PFSK-1 (cell line): ENCODE results near the gene CREB3L2.

Experiments used
- FOXP2 ChIP-seq: optimal IDR thresholded peaks from 2 replicates; pipeline ENCODE3; 2011; ENCODE audit warnings: borderline replicate concordance, control low read depth, inconsistent platforms; ENCODE audit not compliant: insufficient read depth; ENCODE audit errors: extremely low read length, extremely low read depth
- POLR2AphosphoS5 ChIP-seq: IDR thresholded peaks from 2 replicates; pipeline ENCODE4 v1.6.1; 2012; ENCODE audit warnings: low read depth, mild to moderate bottlenecking, control low read depth, low read length, moderate library complexity
- SIN3A ChIP-seq: IDR thresholded peaks from 2 replicates; pipeline ENCODE4 v1.6.1; 2012; ENCODE audit warnings: mild to moderate bottlenecking, low read length, moderate library complexity, borderline replicate concordance; ENCODE audit not compliant: insufficient read depth
- TAF1 ChIP-seq: IDR thresholded peaks from 2 replicates; pipeline ENCODE4 v1.6.1; 2012; ENCODE audit warnings: low read length, control low read depth, borderline replicate concordance; ENCODE audit not compliant: insufficient read depth
- TF ChIP-seq, protein P1 (sequence below), 2 experiments: IDR thresholded peaks; 2 replicates each; pipeline versions ENCODE4 v1.6.1 to v1.8.0; 2011 to 2012; ENCODE audit warnings: low read depth in 2 of 2, low read length in 2 of 2, control low read depth in 1 of 2, inconsistent platforms in 1 of 2, mild to moderate bottlenecking in 1 of 2, moderate library complexity in 1 of 2; ENCODE audit not compliant: insufficient read depth in 1 of 2

CREB3L2 gene

DNA sequence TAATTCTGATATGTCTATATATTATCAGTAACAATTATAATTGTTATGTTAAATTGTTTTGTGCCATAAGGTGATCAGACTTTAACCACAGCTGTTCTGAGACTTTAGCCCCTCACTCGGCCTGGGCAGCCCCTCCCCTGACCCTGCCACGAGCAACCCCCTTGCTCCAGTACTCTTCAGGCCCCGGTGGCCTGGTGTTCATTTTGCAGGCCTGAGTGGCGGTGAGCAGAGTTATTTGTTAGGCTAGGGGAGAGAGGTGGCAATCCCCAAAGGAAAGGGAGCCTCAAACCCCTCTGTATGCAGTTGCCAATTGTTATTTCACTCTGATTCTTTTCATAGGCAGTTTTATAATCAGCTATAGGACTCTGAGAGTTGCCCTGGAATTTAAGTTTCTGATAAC, 22.9 kb upstream of the CREB3L2 start:
- no peak for TF ChIP-seq TAF1
- TF ChIP-seq, protein P1, sequence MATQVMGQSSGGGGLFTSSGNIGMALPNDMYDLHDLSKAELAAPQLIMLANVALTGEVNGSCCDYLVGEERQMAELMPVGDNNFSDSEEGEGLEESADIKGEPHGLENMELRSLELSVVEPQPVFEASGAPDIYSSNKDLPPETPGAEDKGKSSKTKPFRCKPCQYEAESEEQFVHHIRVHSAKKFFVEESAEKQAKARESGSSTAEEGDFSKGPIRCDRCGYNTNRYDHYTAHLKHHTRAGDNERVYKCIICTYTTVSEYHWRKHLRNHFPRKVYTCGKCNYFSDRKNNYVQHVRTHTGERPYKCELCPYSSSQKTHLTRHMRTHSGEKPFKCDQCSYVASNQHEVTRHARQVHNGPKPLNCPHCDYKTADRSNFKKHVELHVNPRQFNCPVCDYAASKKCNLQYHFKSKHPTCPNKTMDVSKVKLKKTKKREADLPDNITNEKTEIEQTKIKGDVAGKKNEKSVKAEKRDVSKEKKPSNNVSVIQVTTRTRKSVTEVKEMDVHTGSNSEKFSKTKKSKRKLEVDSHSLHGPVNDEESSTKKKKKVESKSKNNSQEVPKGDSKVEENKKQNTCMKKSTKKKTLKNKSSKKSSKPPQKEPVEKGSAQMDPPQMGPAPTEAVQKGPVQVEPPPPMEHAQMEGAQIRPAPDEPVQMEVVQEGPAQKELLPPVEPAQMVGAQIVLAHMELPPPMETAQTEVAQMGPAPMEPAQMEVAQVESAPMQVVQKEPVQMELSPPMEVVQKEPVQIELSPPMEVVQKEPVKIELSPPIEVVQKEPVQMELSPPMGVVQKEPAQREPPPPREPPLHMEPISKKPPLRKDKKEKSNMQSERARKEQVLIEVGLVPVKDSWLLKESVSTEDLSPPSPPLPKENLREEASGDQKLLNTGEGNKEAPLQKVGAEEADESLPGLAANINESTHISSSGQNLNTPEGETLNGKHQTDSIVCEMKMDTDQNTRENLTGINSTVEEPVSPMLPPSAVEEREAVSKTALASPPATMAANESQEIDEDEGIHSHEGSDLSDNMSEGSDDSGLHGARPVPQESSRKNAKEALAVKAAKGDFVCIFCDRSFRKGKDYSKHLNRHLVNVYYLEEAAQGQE (IDR thresholded peaks at IDR 0.05; ENCODE audit: insufficient read depth in 1 of 2, low read depth in 2 of 2, low read length in 2 of 2): no peak
- TF ChIP-seq SIN3A: no peak
- no peak for TF ChIP-seq POLR2AphosphoS5
- no peak for TF ChIP-seq FOXP2

DNA sequence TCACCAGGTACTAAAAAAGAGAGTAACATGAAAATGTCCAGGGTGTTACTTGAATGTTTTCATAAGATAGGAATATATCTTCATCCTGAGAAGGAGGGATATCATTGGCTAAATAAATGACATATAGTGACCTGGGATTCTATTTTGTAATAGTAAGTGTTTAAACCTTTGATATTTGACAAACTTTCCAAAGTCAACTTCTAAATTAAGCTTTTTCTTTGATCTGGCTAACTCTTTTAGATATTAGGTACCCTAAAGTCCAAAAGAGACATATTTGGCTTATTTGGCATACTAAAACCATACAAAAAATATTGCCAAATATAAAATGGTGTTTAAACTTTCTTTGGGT, 22.4 kb upstream of the CREB3L2 start:
- TF ChIP-seq FOXP2 (no peak), POLR2AphosphoS5 (no peak), SIN3A (no peak), TAF1 (no peak)
- TF ChIP-seq, protein P1 (IDR thresholded peaks at IDR 0.05; ENCODE audit: insufficient read depth in 1 of 2, low read depth in 2 of 2, low read length in 2 of 2): no peak

DNA sequence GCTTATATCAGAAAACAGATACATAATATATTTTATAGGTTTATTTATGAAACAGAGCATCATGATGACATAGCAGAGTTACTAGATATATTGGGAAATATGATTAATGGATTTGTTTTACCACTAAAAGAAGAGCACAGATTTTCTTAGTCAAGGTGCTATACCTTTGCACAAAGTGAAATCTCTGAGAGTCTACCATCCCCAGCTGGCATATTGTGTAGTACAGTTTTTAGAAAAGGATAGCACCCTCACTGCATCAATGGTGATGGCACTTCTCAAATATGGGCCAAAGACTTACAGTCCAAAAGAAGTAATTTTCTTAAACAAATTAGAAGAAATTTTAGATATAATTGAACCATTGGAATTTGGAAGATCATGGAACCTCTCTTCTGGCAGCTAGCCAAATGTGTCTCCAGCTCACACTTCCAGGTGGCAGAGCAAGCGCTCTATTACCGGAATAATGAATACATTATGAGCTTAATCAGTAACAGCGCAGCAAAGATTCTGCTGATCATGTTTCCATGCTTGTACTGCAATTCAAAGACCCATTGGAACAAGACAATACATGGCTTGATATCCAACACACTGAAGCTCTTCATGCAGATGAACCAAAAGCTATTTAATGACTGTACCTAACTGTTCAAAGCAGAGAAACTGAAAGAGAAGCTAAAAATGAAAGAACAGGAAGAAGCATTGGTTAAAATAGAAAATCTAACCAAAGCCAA, 21.9 kb upstream of the CREB3L2 start:
- TF ChIP-seq TAF1 (no peak), FOXP2 (no peak), SIN3A (no peak), POLR2AphosphoS5 (no peak)
- TF ChIP-seq, protein P1 (IDR thresholded peaks at IDR 0.05; ENCODE audit: insufficient read depth in 1 of 2, low read depth in 2 of 2, low read length in 2 of 2): no peak

DNA sequence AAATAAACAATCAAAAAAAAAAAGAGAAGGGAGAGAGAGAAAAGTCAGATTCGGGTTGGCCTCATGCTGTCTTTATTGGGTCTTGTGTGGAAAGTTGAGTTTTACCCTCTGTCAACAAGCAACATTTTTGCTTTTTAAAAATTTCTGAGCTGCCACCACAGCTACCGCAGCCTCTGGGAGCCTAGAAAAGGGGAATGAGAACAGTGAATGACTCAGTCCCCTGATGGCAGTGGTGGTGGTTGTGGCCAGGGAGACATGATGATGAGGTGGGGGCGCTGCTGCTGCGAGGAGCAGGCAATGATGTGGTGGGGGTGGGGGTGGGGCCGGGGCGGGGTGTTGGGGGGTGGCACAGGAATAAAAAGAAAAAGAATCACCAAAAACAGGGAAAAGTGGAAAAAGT, 20.0 kb upstream of the CREB3L2 start:
- no peak for TF ChIP-seq TAF1
- TF ChIP-seq SIN3A: no peak
- TF ChIP-seq FOXP2: no peak
- TF ChIP-seq, protein P1 (IDR thresholded peaks at IDR 0.05; ENCODE audit: insufficient read depth in 1 of 2, low read depth in 2 of 2, low read length in 2 of 2): no peak
- no peak for TF ChIP-seq POLR2AphosphoS5

DNA sequence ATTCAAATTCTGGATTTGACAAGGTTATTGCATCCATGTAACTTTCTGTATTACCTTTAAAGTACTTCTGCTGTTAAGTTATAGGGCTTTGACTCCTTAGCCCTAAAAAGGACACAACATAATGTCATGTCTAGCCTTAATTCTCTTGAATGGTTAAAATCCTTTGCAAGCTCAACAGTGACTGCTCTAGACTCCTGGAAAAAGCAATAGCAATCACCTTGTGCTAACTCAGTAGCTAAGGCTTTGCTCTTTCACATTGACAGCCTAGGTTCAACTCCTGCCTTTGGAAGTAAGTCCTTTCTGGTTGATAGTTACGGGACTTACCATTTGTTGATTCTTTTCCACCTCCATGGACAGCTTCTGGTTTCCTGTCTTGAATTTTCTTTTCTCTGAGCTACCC, 16.1 kb upstream of the CREB3L2 start:
- TF ChIP-seq POLR2AphosphoS5 (no peak), FOXP2 (no peak), SIN3A (no peak), TAF1 (no peak)
- TF ChIP-seq, protein P1 (IDR thresholded peaks at IDR 0.05; ENCODE audit: insufficient read depth in 1 of 2, low read depth in 2 of 2, low read length in 2 of 2): no peak
